A673 (cell line): ENCODE measurements around the gene MRPL28. TPM values are rescaled to one million over a fixed set of nuclear protein-coding genes. Genes with fewer than 3 reads are reported as not detected.
"Not testable (repeated sequence)": the region's sequence is repeated elsewhere in the genome, so short reads cannot be mapped to it uniquely, and the experiment has no call there.

Source experiments
- BruUV-seq: library from RNA; stranded (reverse); fragments of 400-500 nt; replicated peaks from 2 replicates; lab custom pipeline; 2021; lab: Mats Ljungman, UMichigan
- CTCF ChIA-PET: fragments of 300-600 bp; sonication (Branson Sonifier 250); formaldehyde crosslinking; loops from one replicate; lab custom pipeline; 2022; ENCODE audit warnings: antibody characterized with exemption; lab: Charles Lee
- POLR2A ChIA-PET: fragments of 300-600 bp; sonication (Branson Sonifier 250); formaldehyde crosslinking; loops from one replicate; lab custom pipeline; 2022; ENCODE audit warnings: antibody characterized with exemption; ENCODE audit not compliant: low non-redundant PET; lab: Charles Lee
- DNase-seq: peaks from one replicate; pipeline ENCODE4 v3.0.0-alpha.2; 2015; ENCODE audit warnings: low spot score
- H3K27ac ChIP-seq: fragments of 200-600 bp; sonication (generic); 2 replicates; pipeline ENCODE4 v1.5.1; 2016; ENCODE audit warnings: mixed run types, low read depth, mild to moderate bottlenecking, mixed read lengths, antibody characterized with exemption, low read length; ENCODE audit not compliant: poor library complexity, severe bottlenecking
- H3K27me3 ChIP-seq: fragments of 200-600 bp; sonication (generic); replicated peaks from 2 replicates; pipeline ENCODE4 v1.6.1; 2017; ENCODE audit warnings: mixed run types, low read depth, mild to moderate bottlenecking, mixed read lengths, antibody characterized with exemption, low read length; ENCODE audit not compliant: insufficient read depth, poor library complexity
- H3K36me3 ChIP-seq: fragments of 200-600 bp; sonication (generic); 2 replicates; pipeline ENCODE4 v1.6.1; 2016; ENCODE audit warnings: mixed run types, mild to moderate bottlenecking, mixed read lengths, antibody characterized with exemption, low read length; ENCODE audit not compliant: insufficient read depth, poor library complexity, severe bottlenecking
- H3K4me1 ChIP-seq: fragments of 200-600 bp; sonication (generic); 2 replicates; pipeline ENCODE4 v1.6.1; 2017; ENCODE audit warnings: mixed run types, mild to moderate bottlenecking, mixed read lengths, antibody characterized with exemption, low read length; ENCODE audit not compliant: insufficient read depth, poor library complexity, severe bottlenecking
- H3K4me3 ChIP-seq: fragments of 200-600 bp; sonication (generic); 2 replicates; pipeline ENCODE4 v1.5.1; 2016; ENCODE audit warnings: low read depth, mixed run types, mild to moderate bottlenecking, mixed read lengths, low read length; ENCODE audit not compliant: poor library complexity, severe bottlenecking
- H3K9me3 ChIP-seq: fragments of 200-600 bp; sonication (generic); 2 replicates; pipeline ENCODE4 v1.6.1; 2016; ENCODE audit warnings: mixed run types, low read depth, mild to moderate bottlenecking, mixed read lengths, antibody characterized with exemption, low read length; ENCODE audit not compliant: poor library complexity, severe bottlenecking
- CTCF ChIP-seq: fragments of 300-800, 200-600 bp; sonication (generic); conservative IDR thresholded peaks from 2 replicates; pipeline ENCODE4 v1.5.1; 2017; ENCODE audit warnings: low read depth, mild to moderate bottlenecking, antibody characterized with exemption, low read length, moderate library complexity, mixed read lengths
- EZH2 ChIP-seq: fragments of 200-600 bp; sonication (generic); IDR thresholded peaks from 2 replicates; pipeline ENCODE4 v1.6.1; 2017; ENCODE audit warnings: borderline replicate concordance, low read depth, mild to moderate bottlenecking, mixed read lengths, antibody characterized with exemption, low read length; ENCODE audit not compliant: poor library complexity, severe bottlenecking
- intact Hi-C: fragments of 100-400 bp; cut with micrococcal nuclease; formaldehyde crosslinking; loops from one replicate; pipeline ENCODE4 v1.10.0; 2022; ENCODE audit not compliant: unreplicated experiment
- total RNA-seq: library from RNA; stranded (reverse); gene quantifications from 2 replicates; pipeline ENCODE4 v1.2.3, GENCODE V29; 2021

MRPL28 gene
- total RNA-seq, 1 experiment from 2014 or later = 150 TPM

- H3K27me3 ChIP-seq = no peaks in the 10 kb centered on the region
- intact Hi-C loops = loop anchor here (5.0 kb wide), 1 partner anchor 295 kb away; no protein-coding TSS in a partner anchor
- H3K9me3 ChIP-seq = no peaks in the 10 kb centered on the region
- BruUV-seq = no TSS peak
- ChIA-PET POLR2A (no interaction called here), CTCF (interaction anchor here (0.6 to 1.0 kb wide), 3 partner anchors 96 to 320 kb away, joined by 3 to 7 read pairs (median 6); no protein-coding TSS in a partner anchor)
- no peak overlapping the region for H3K27ac ChIP-seq
- H3K4me3 ChIP-seq = no peak overlapping the region
- TF ChIP-seq EZH2 = no peak
- TF ChIP-seq CTCF = peak; percentile 94
- no peaks in the 10 kb centered on the region for H3K36me3 ChIP-seq
- peak; percentile 84 for DNase-seq
- no peaks in the 10 kb centered on the region for H3K4me1 ChIP-seq
These were observed 21.6 kb upstream of the MRPL28 start for GRCh38 chr16:391885-392335.

DNA sequence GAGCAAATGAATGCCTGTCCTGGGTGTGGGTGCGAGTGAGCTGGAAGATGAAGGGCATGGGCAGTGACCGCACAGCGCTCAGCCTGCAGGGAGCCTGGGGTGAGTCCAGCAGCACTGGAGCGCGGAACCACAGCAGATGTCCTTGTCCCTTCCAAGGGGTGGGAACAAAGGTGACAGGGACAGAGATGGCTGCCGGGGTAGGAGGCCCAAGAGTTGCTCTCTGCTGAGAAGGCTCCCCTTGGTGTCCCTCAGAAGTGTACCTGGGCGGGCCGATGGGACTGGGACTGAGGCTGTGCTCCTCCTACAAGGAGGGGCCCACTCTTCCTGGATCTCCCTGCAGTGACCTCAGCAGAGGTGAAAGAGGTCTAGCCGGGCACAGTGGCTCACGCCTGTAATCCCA lies 19.0 kb upstream of the MRPL28 start:
- TF ChIP-seq CTCF = no peak
- TF ChIP-seq EZH2 = no peak
- intact Hi-C loops = no loop called here
- ChIA-PET POLR2A (no interaction called here), CTCF (interaction anchor here (0.6 kb wide), 1 partner anchor 48 kb away, joined by 5 read pairs; no protein-coding TSS in a partner anchor)
- BruUV-seq = no TSS peak
- no peak for DNase-seq
- Histone ChIP-seq H3K4me3 (no peak overlapping the region), H3K27me3 (no peaks in the 10 kb centered on the region), H3K36me3 (no peaks in the 10 kb centered on the region), H3K9me3 (no peaks in the 10 kb centered on the region), H3K4me1 (no peaks in the 10 kb centered on the region), H3K27ac (no peak overlapping the region)

DNA sequence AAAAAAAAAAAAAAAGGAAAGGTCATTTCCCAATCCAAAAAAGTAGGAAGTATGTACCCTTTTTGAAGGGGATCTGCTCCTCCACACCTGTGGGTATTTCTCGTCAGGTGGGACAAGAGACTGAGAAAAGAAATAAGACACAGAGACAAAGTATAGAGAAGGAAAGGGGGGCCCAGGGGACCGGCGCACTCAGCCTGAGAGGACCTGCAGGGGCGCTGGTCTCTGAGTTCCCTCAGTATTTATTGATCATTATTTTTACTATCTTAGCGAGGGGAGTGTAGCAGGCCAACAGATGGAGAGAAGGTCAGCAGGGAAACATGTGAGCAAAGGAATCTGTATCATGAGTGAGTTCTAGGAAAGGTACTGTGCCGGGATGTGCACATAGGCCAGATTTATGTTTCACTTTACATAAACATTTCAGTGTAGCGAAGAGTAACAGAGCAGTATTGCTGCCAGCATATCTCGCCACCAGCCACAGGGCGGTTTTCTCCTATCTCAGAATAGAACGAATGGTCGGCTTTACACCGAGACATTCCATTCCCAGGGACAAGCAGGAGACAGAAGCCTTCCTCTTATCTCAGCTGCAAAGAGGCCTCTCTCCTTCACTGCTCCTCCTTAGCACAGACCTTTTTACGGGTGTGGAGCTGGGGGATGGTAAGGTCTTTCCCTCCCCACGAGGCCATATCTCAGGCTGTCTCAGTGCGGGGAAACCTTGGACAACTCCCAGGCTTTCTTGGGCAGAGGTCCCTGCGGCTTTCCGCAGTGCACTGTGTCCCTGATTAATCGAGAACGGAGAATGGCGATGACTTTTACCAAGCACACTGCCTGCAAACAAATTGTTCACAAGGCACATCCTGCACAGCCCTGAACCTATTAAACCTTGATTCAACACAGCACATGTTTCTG lies 17.7 kb upstream of the MRPL28 start:
- intact Hi-C loops, POLR2A ChIA-PET, BruUV-seq, H3K4me1 ChIP-seq, DNase-seq, H3K36me3 ChIP-seq, H3K4me3 ChIP-seq, H3K27ac ChIP-seq, H3K27me3 ChIP-seq, H3K9me3 ChIP-seq: not testable (repeated sequence)
- CTCF ChIA-PET = interaction anchor here (0.7 kb wide), 1 partner anchor 103 kb away, joined by 11 read pairs; no protein-coding TSS in a partner anchor
